ENCODE results near the gene PDCD1.

- TF ChIP-seq CTCF (conservative IDR thresholded peaks at IDR 0.05 in 1 of 2, IDR thresholded peaks at IDR 0.05 in 1 of 2; ENCODE audit: extremely low read depth in 1 of 2, insufficient read depth in 1 of 2, low read depth in 1 of 2, low read length in 2 of 2) (no peak), EZH2 (IDR thresholded peaks at IDR 0.05; ENCODE audit: borderline replicate concordance, low read length) (no peak)
Observed at GRCh38 chr2:241818943-241819270, 39.8 kb downstream of the PDCD1 start.
